GM12801 (cell line): ENCODE results near the gene FGF14.

ENCODE experiments used
- TF ChIP-seq, protein P1 (sequence below): IDR thresholded peaks from one replicate; pipeline ENCODE4 v1.5.1; 2011; ENCODE audit warnings: control low read depth; ENCODE audit not compliant: insufficient read length; ENCODE audit errors: extremely low read depth

FGF14 gene

DNA sequence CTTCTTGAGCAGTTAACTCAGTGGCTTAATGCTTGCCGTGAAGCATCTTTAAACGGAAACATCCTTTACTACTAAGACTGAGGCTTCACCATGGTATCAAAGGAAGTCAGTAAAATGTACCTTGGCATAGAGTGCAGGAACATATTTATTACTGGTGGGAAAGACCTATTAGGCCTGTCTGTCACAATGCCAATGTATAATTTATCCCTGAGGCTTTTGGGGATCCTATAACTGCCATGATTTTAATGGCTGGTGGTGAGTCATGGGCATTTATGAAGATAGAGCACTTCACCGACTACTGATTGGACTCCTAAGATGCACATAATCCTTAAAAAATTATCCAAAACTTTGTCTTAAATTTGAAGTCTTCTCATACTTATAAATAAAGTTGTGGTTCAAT lies 79.6 kb downstream of the FGF14 start:
- TF ChIP-seq, protein P1, sequence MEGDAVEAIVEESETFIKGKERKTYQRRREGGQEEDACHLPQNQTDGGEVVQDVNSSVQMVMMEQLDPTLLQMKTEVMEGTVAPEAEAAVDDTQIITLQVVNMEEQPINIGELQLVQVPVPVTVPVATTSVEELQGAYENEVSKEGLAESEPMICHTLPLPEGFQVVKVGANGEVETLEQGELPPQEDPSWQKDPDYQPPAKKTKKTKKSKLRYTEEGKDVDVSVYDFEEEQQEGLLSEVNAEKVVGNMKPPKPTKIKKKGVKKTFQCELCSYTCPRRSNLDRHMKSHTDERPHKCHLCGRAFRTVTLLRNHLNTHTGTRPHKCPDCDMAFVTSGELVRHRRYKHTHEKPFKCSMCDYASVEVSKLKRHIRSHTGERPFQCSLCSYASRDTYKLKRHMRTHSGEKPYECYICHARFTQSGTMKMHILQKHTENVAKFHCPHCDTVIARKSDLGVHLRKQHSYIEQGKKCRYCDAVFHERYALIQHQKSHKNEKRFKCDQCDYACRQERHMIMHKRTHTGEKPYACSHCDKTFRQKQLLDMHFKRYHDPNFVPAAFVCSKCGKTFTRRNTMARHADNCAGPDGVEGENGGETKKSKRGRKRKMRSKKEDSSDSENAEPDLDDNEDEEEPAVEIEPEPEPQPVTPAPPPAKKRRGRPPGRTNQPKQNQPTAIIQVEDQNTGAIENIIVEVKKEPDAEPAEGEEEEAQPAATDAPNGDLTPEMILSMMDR = no peak

DNA sequence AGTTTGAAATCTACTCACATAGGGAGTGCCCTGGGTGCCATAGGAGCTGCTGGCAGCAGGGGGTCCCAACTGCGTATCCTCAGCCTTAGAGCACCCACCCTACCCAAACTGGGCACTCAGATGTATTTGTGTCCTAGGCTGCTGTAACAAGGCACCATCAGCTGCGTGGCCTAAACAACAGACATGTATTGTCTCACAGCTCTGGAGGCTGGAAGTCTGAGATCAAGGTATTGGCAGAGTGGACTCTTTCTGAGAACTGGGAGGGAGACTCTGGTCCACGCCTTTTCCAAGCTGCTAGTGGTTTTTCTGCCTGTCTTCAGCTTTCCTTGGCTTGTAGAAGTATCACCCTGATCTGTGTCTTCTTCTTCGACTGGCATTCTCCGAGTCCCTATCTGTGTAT lies 83.6 kb downstream of the FGF14 start:
- TF ChIP-seq, protein P1 = no peak

DNA sequence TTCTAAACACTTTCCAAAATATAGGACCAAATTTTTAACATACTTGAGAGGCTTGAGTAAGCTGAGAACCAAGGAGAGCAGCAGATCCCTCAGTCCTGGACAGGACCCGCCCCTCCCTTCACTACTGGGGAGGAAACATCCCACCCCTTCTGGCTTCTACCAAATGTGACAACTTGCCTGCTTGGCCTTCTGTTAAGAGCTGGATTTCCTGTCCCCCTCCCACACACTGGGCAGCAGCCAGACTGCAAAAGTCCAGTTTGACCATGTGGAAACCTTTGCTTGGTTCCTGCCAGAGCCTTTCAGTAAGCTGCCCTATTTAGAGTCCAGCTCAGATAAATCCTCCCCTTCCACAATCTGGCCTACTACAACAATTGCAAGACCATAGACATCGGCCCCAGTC lies 84.3 kb downstream of the FGF14 start:
- TF ChIP-seq, protein P1 = no peak

DNA sequence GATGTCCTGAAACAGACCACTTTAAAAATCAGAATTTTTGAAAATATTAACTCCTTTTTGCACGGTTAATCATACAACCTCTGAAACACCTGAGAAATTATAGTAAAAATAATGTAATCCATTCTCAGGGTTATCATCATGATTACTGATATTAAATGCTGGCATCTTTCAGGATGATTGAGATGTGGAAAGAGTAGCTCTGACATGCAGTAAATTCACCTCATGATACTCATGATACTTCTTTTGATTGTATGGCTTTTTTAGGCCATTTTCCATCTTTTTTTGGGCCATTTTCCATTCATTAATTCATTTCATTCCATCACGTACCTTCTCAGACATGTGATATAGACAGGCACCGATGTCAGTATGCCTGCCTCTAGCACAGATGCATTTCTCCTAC lies 85.1 kb downstream of the FGF14 start:
- TF ChIP-seq, protein P1 = no peak

DNA sequence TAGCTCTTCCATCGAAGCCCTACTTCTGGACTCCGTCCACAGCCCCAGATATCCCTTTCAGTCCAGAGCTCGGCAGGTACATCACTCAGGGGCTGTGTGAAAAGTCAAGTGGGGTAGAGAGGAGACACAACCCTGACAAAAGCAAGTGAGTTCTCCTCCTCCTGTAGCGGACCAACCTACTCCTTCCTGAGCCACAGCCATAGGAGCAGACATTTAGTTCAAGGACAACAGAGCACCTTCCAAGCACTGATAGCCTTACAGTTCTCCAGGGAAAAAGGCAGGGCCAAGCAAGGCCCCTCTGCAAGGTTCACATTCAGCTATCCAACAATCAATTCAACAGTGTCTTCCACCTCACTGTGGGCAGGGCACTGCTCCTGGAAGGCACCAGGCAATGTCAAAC lies 89.0 kb downstream of the FGF14 start:
- TF ChIP-seq, protein P1 = no peak

DNA sequence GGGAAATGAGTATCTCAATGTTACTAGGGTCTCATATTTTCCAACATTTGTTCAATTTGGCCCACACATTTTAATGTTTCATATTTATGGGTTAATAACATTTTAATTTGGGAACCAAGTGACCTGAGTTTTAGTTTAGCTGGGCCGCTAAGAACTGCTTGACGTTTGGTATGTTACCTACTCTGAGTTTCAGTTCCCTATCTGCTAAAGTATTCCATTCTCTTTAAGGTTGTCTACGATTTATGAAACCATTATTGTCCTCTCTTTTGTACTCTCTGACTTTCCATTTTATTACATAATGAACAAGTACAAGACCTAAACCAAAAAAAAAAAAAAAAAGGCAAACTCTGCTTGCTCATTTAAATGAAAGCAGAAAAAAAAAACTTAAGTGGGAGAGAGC lies 89.9 kb downstream of the FGF14 start:
- TF ChIP-seq, protein P1 = no peak

DNA sequence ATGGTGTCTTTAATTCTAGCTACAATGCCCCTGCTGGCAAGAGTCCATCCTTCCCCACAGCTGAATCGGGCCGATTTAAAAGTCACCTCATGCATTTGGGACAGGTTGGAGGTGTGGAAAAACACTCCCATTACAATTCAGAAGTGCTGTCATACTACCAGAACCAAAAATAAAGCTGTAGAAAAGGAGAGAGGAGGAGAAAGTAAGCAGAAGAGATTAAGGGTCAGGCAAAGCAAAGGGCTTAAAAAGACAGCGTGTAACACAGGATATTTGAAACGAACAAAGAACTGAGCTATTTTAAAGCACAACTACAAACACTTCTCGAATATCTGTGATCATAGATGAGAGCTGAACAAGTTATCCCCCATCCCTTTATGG lies 90.4 kb downstream of the FGF14 start:
- TF ChIP-seq, protein P1 = no peak
